Activated naive CD4-positive, alpha-beta T cell treated with anti-CD3 and anti-CD28 coated beads for 36 hours (primary cell): ENCODE data around the gene TFCP2L1. TPM values are rescaled to one million over a fixed set of nuclear protein-coding genes. Genes with fewer than 3 reads are reported as not detected.

Experiments used
- CTCF ChIA-PET: fragments of 350-600 bp; sonication (Branson Sonifier 250); formaldehyde crosslinking; loops from one replicate; lab custom pipeline; 2021; ENCODE audit warnings: antibody characterized with exemption; lab: Charles Lee
- DNase-seq: peaks from one replicate; pipeline ENCODE4 v3.0.0-alpha.2; 2020
- H3K27ac Mint-ChIP-seq: one replicate; pipeline ENCODE4 v1.8.0; 2021; ENCODE audit warnings: mild to moderate bottlenecking, mixed read lengths
- H3K27me3 Mint-ChIP-seq: one replicate; pipeline ENCODE4 v1.8.0; 2021; ENCODE audit warnings: low read depth, mixed read lengths
- H3K36me3 Mint-ChIP-seq: one replicate; pipeline ENCODE4 v1.8.0; 2021; ENCODE audit warnings: low read depth, mixed read lengths
- H3K4me1 Mint-ChIP-seq: one replicate; pipeline ENCODE4 v1.8.0; 2021; ENCODE audit warnings: low read depth, mixed read lengths
- H3K4me3 Mint-ChIP-seq: one replicate; pipeline ENCODE4 v1.8.0; 2021; ENCODE audit warnings: mild to moderate bottlenecking, moderate library complexity, mixed read lengths
- H3K9me3 Mint-ChIP-seq: one replicate; pipeline ENCODE4 v1.8.0; 2021; ENCODE audit warnings: mixed read lengths
- intact Hi-C: fragments of 100-400 bp; cut with micrococcal nuclease; formaldehyde crosslinking; loops from one replicate; pipeline ENCODE4 v1.15.1; 2023
- total RNA-seq, 2 experiments: library from RNA; stranded (reverse); gene quantifications; one replicate each; pipeline ENCODE4 v1.2.3, GENCODE V29; 2021

TFCP2L1 gene
- total RNA-seq, 2 experiments from 2014 or later = 0.12 TPM; not detected in 1

GRCh38 chr2:121243821-121244460 is 41.1 kb downstream of the TFCP2L1 start:
- no peaks in the 10 kb centered on the region for H3K9me3 Mint-ChIP-seq

GRCh38 chr2:121242976-121243375 is 42.0 kb downstream of the TFCP2L1 start:
- Mint-ChIP-seq H3K4me1 (no peaks in the 10 kb centered on the region), H3K4me3 (no peak overlapping the region), H3K9me3 (no peaks in the 10 kb centered on the region), H3K27me3 (peaks cover 2% of the 10 kb centered on the region), H3K27ac (no peak overlapping the region), H3K36me3 (no peaks in the 10 kb centered on the region)
- DNase-seq = no peak
- CTCF ChIA-PET = interaction anchor here (0.6 kb wide), 1 partner anchor 62 kb away, joined by 4 read pairs; no protein-coding TSS in a partner anchor
- intact Hi-C loops = no loop called here

More at GRCh38 chr2:121243821-121244460, 41.1 kb downstream of the TFCP2L1 start:
- no peaks in the 10 kb centered on the region for H3K4me1 Mint-ChIP-seq
- H3K4me3 Mint-ChIP-seq = no peak overlapping the region
- intact Hi-C loops = no loop called here
- peaks cover 2% of the 10 kb centered on the region for H3K27me3 Mint-ChIP-seq
- no peaks in the 10 kb centered on the region for H3K36me3 Mint-ChIP-seq
- no peak overlapping the region for H3K27ac Mint-ChIP-seq
- CTCF ChIA-PET = no interaction called here
- no peak for DNase-seq

- no peak overlapping the region for H3K27ac Mint-ChIP-seq
- CTCF ChIA-PET = interaction anchor here (0.7 kb wide), 1 partner anchor 168 kb away, joined by 3 read pairs; no protein-coding TSS in a partner anchor
- no peak for DNase-seq
- H3K4me1 Mint-ChIP-seq = no peaks in the 10 kb centered on the region
- H3K9me3 Mint-ChIP-seq = no peaks in the 10 kb centered on the region
- no peak overlapping the region for H3K4me3 Mint-ChIP-seq
- H3K36me3 Mint-ChIP-seq = no peaks in the 10 kb centered on the region
- peaks cover 2% of the 10 kb centered on the region for H3K27me3 Mint-ChIP-seq
- intact Hi-C loops = no loop called here
Observed at GRCh38 chr2:121242175-121242875, 42.7 kb downstream of the TFCP2L1 start.

- no peak overlapping the region for H3K27ac Mint-ChIP-seq
- intact Hi-C loops = no loop called here
- peaks cover 6% of the 10 kb centered on the region for H3K27me3 Mint-ChIP-seq
- no peaks in the 10 kb centered on the region for H3K36me3 Mint-ChIP-seq
- no peak overlapping the region for H3K4me3 Mint-ChIP-seq
- CTCF ChIA-PET = interaction anchor here (0.6 kb wide), 1 partner anchor 828 kb away, joined by 3 read pairs; no protein-coding TSS in a partner anchor
- no peaks in the 10 kb centered on the region for H3K4me1 Mint-ChIP-seq
- DNase-seq = no peak
- no peaks in the 10 kb centered on the region for H3K9me3 Mint-ChIP-seq
Observed at GRCh38 chr2:121241466-121241865, 43.5 kb downstream of the TFCP2L1 start.

GRCh38 chr2:121240436-121240835 is 44.6 kb downstream of the TFCP2L1 start:
- H3K27me3 Mint-ChIP-seq = peaks cover 6% of the 10 kb centered on the region
- H3K27ac Mint-ChIP-seq = no peak overlapping the region
- H3K9me3 Mint-ChIP-seq = no peaks in the 10 kb centered on the region
- no peaks in the 10 kb centered on the region for H3K4me1 Mint-ChIP-seq
- H3K36me3 Mint-ChIP-seq = no peaks in the 10 kb centered on the region
- intact Hi-C loops = no loop called here
- CTCF ChIA-PET = no interaction called here
- H3K4me3 Mint-ChIP-seq = no peak overlapping the region
- DNase-seq = no peak

GRCh38 chr2:121239969-121240368 is 45.0 kb downstream of the TFCP2L1 start:
- no peak for DNase-seq
- no peaks in the 10 kb centered on the region for H3K36me3 Mint-ChIP-seq
- peaks cover 6% of the 10 kb centered on the region for H3K27me3 Mint-ChIP-seq
- no peaks in the 10 kb centered on the region for H3K9me3 Mint-ChIP-seq
- no peak overlapping the region for H3K27ac Mint-ChIP-seq
- CTCF ChIA-PET = no interaction called here
- intact Hi-C loops = no loop called here
- no peak overlapping the region for H3K4me3 Mint-ChIP-seq
- no peaks in the 10 kb centered on the region for H3K4me1 Mint-ChIP-seq

- H3K4me1 Mint-ChIP-seq = no peaks in the 10 kb centered on the region
Observed at GRCh38 chr2:121239471-121239870, 45.5 kb downstream of the TFCP2L1 start.

GRCh38 chr2:121238828-121239227 is 46.2 kb downstream of the TFCP2L1 start:
- DNase-seq = no peak
- Mint-ChIP-seq H3K36me3 (no peaks in the 10 kb centered on the region), H3K4me1 (no peaks in the 10 kb centered on the region), H3K27me3 (peaks cover 6% of the 10 kb centered on the region), H3K27ac (no peak overlapping the region), H3K4me3 (no peak overlapping the region), H3K9me3 (no peaks in the 10 kb centered on the region)
- CTCF ChIA-PET = no interaction called here
- intact Hi-C loops = no loop called here

More at GRCh38 chr2:121239471-121239870, 45.5 kb downstream of the TFCP2L1 start:
- intact Hi-C loops = no loop called here
- no peaks in the 10 kb centered on the region for H3K36me3 Mint-ChIP-seq
- no peak overlapping the region for H3K4me3 Mint-ChIP-seq
- peaks cover 6% of the 10 kb centered on the region for H3K27me3 Mint-ChIP-seq
- H3K27ac Mint-ChIP-seq = no peak overlapping the region
- no peak for DNase-seq
- CTCF ChIA-PET = no interaction called here
- H3K9me3 Mint-ChIP-seq = no peaks in the 10 kb centered on the region

GRCh38 chr2:121237980-121238665 is 46.9 kb downstream of the TFCP2L1 start:
- Mint-ChIP-seq H3K9me3 (no peaks in the 10 kb centered on the region), H3K27me3 (peaks cover 6% of the 10 kb centered on the region), H3K27ac (no peak overlapping the region), H3K4me1 (no peaks in the 10 kb centered on the region), H3K4me3 (no peak overlapping the region), H3K36me3 (no peaks in the 10 kb centered on the region)
- DNase-seq = no peak
- intact Hi-C loops = no loop called here
- CTCF ChIA-PET = no interaction called here

GRCh38 chr2:121237336-121237979 is 47.5 kb downstream of the TFCP2L1 start:
- H3K36me3 Mint-ChIP-seq = no peaks in the 10 kb centered on the region
- CTCF ChIA-PET = no interaction called here
- H3K4me1 Mint-ChIP-seq = no peaks in the 10 kb centered on the region
- no peak overlapping the region for H3K27ac Mint-ChIP-seq
- no peaks in the 10 kb centered on the region for H3K9me3 Mint-ChIP-seq
- H3K27me3 Mint-ChIP-seq = peaks cover 6% of the 10 kb centered on the region
- no peak overlapping the region for H3K4me3 Mint-ChIP-seq
- DNase-seq = no peak
- intact Hi-C loops = no loop called here

GRCh38 chr2:121236650-121237180 is 48.3 kb downstream of the TFCP2L1 start:
- intact Hi-C loops = no loop called here
- H3K27me3 Mint-ChIP-seq = peaks cover 6% of the 10 kb centered on the region
- H3K4me1 Mint-ChIP-seq = no peaks in the 10 kb centered on the region
- H3K9me3 Mint-ChIP-seq = no peaks in the 10 kb centered on the region
- CTCF ChIA-PET = no interaction called here
- no peak overlapping the region for H3K4me3 Mint-ChIP-seq
- no peak for DNase-seq
- H3K36me3 Mint-ChIP-seq = no peaks in the 10 kb centered on the region
- no peak overlapping the region for H3K27ac Mint-ChIP-seq

GRCh38 chr2:121236101-121236640 is 48.8 kb downstream of the TFCP2L1 start:
- Mint-ChIP-seq H3K4me3 (no peak overlapping the region), H3K9me3 (no peaks in the 10 kb centered on the region), H3K36me3 (no peaks in the 10 kb centered on the region), H3K27me3 (peaks cover 6% of the 10 kb centered on the region), H3K4me1 (no peaks in the 10 kb centered on the region), H3K27ac (no peak overlapping the region)
- no peak for DNase-seq
- intact Hi-C loops = no loop called here
- CTCF ChIA-PET = no interaction called here
